Measurements from ENCODE around the gene MPP2. TPM values are rescaled to one million over a fixed set of nuclear protein-coding genes. Genes with fewer than 3 reads are reported as not detected.

MPP2 gene
- total and polyA plus RNA-seq, 11 donors = 6.7 to 22.3 (median 13.6) TPM

DNA sequence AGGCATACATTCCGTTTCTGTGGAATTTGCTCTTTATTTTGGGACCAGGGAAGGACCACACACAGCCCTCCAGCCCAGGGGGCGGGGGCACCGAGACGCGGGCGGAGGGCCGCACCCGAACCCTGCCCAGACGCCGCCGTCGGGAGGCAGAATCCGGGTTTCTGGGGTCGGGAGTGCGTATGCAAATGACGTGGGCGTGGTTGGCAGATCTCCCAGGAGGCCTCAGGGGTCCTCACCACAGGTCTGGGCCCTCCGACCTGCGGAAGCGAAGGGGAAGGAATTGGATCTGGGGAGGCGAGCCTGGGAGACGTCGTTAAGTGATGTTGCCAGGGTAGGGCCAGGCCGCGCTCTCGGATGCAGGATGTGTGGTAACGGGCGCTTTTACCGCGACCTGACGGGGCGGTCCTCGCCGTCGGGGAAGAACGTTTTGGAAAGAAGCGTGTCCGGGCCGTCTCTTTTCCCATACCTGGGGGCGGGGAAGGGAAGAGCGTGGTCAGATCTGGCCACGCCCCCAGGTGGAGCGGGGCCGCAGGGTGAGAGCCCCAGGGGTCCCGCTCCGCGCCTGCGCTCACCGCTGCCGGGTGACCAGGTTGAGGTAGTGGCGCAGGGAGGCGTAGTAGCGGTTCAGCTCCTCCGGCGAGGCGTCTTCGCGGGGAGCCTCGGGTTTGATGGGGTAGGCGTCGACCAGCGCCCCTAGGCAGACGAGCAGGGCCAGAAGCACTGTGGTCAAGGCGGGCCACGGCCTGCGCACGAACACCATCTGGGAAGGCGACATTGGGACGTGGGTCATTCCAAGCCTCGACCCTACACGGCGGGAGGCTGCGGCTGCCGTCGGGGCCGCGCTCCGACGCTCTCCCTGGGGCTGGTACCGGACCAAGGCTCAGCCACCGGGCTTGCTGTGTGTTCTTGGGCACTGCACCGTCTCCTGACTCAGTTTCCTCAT is 45.7 kb upstream of the MPP2 start:
- ATAC-seq = no peak
- intact Hi-C loops (cut with DNase I) = loop anchor here in 1 of 10 donors (2.0 kb wide), 1 partner anchor 38 kb away; no protein-coding TSS in a partner anchor
- DNase-seq = no peak
- Histone ChIP-seq H3K4me1 (peaks cover 0 to 13% (median 3%) of the 10 kb centered on the region in 12 donors), H3K9me3 (no peaks in the 10 kb centered on the region), H3K4me3 (peak overlapping the region in 2 of 12 donors; percentile 25), H3K27ac (no peak overlapping the region), H3K27me3 (peaks cover 24 to 72% (median 45%) of the 10 kb centered on the region in 9 donors), H3K36me3 (no peaks in the 10 kb centered on the region)
- TF ChIP-seq, protein P1, sequence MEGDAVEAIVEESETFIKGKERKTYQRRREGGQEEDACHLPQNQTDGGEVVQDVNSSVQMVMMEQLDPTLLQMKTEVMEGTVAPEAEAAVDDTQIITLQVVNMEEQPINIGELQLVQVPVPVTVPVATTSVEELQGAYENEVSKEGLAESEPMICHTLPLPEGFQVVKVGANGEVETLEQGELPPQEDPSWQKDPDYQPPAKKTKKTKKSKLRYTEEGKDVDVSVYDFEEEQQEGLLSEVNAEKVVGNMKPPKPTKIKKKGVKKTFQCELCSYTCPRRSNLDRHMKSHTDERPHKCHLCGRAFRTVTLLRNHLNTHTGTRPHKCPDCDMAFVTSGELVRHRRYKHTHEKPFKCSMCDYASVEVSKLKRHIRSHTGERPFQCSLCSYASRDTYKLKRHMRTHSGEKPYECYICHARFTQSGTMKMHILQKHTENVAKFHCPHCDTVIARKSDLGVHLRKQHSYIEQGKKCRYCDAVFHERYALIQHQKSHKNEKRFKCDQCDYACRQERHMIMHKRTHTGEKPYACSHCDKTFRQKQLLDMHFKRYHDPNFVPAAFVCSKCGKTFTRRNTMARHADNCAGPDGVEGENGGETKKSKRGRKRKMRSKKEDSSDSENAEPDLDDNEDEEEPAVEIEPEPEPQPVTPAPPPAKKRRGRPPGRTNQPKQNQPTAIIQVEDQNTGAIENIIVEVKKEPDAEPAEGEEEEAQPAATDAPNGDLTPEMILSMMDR (IDR thresholded peaks at IDR 0.05) = no peak
- no peak for TF ChIP-seq POLR2A (IDR thresholded peaks at IDR 0.05)
- 5 to 9% (median 6%) methylated on average over 35 to 82 of the region's 82 CpGs for WGBS, 4 donors

DNA sequence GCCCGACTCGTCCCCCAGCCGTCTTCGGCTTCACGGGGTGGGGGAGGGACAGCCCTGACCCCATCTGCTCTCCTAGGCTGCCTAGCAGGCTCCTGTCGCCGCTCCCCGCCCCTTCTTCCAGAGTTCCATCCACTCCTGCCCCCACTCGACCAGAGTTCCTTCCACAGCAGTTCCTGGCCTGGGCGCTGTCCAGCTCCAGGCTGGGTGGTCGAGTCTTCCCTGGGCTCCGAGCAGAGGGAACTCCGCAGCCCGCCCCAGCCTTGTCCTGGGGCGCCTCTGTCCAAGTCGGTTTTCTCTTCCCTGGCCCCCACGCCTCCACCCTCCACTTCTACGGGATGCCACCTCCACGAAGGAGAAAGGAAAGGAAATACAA is 45.0 kb upstream of the MPP2 start:
- intact Hi-C loops (cut with DNase I) = loop anchor here in 1 of 10 donors (2.0 kb wide), 1 partner anchor 38 kb away; no protein-coding TSS in a partner anchor
- Histone ChIP-seq H3K4me3 (peak overlapping the region in 1 of 12 donors; percentile 25), H3K9me3 (no peaks in the 10 kb centered on the region), H3K4me1 (peaks cover 0 to 13% (median 3%) of the 10 kb centered on the region in 12 donors), H3K27me3 (peaks cover 24 to 77% (median 45%) of the 10 kb centered on the region in 9 donors), H3K27ac (no peak overlapping the region), H3K36me3 (no peaks in the 10 kb centered on the region)
- TF ChIP-seq, protein P1 (IDR thresholded peaks at IDR 0.05) = no peak
- no peak for TF ChIP-seq POLR2A (IDR thresholded peaks at IDR 0.05)
- no peak for DNase-seq
- WGBS, 4 donors = 7 to 12% (median 10%) methylated on average over 14 to 19 of the region's 19 CpGs
- no peak for ATAC-seq

DNA sequence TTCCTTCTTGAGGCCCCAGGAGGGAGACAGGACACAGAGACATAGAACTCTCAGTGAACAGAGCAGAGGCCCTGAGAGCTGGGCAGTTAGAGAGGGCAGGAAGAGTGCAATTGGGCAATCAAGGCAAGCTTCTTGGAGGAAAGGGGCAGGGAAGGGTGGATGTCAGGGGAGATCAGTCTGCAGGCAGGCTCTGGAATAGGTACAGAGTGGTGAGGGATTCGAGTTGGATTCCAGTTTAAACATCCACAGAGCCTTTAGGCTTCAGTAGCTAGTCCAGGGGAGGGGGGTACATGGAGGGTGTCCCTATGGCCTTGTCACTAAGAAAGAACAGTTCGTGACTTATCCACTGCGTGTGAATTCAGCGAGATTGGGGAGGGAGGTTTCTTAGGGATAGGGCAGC is 44.4 kb upstream of the MPP2 start:
- peaks cover 0 to 13% (median 3%) of the 10 kb centered on the region in 12 donors for H3K4me1 ChIP-seq
- intact Hi-C loops (cut with DNase I) = loop anchor here in 1 of 10 donors (2.0 kb wide), 1 partner anchor 39 kb away; no protein-coding TSS in a partner anchor
- no peaks in the 10 kb centered on the region for H3K9me3 ChIP-seq
- DNase-seq (no peak), ATAC-seq (no peak)
- 61 to 72% (median 69%) methylated on average over 4 of the region's 4 CpGs for WGBS, 4 donors
- H3K27ac ChIP-seq = no peak overlapping the region
- no peaks in the 10 kb centered on the region for H3K36me3 ChIP-seq
- H3K4me3 ChIP-seq = no peak overlapping the region
- H3K27me3 ChIP-seq = peaks cover 24 to 80% (median 45%) of the 10 kb centered on the region in 9 donors
- TF ChIP-seq, protein P1 (IDR thresholded peaks at IDR 0.05) = no peak
- no peak for TF ChIP-seq POLR2A (IDR thresholded peaks at IDR 0.05)

DNA sequence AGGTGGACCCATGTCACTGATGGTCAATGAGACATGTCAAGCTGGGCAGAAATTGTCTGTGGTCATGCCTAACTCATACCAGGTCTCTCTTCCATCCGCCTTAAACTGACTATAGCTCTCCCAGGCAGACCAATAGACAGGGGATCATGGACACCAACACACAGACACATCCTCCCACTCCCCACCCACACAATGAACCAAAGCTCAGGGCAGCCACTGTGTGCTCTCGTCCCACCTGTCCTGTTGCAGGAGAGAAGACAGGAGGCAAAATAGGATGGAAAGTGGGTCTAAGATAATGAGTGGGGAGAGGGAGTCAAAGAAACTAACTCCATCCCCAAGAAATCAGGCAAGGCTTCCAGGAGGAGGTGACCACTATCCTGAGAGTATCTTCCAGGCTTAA is 43.2 kb upstream of the MPP2 start:
- DNase-seq = no peak
- WGBS, 4 donors = 78 to 89% (median 86%) methylated on average over 2 of the region's 2 CpGs
- H3K27ac ChIP-seq = no peak overlapping the region
- no peak overlapping the region for H3K4me3 ChIP-seq
- intact Hi-C loops (cut with DNase I) = no loop called here
- no peak for ATAC-seq
- H3K9me3 ChIP-seq = no peaks in the 10 kb centered on the region
- peaks cover 0 to 13% (median 3%) of the 10 kb centered on the region in 12 donors for H3K4me1 ChIP-seq
- TF ChIP-seq, protein P1 (IDR thresholded peaks at IDR 0.05) = no peak
- no peak for TF ChIP-seq POLR2A (IDR thresholded peaks at IDR 0.05)
- H3K27me3 ChIP-seq = peaks cover 24 to 80% (median 45%) of the 10 kb centered on the region in 9 donors
- no peaks in the 10 kb centered on the region for H3K36me3 ChIP-seq
